Stimulated activated CD8-positive, alpha-beta memory T cell treated with anti-CD3 and anti-CD28 coated beads, Interleukin-4, amount 100 ng/mL, for 4 hours (primary cell): ENCODE data around the gene DMGDH.

Experiments
- DNase-seq, 2 donors: peaks; one replicate each; pipeline ENCODE4 v3.0.0-alpha.2; 2020; ENCODE audit warnings: low read depth in 2 of 2, low spot score in 1 of 2

DMGDH gene

DNA sequence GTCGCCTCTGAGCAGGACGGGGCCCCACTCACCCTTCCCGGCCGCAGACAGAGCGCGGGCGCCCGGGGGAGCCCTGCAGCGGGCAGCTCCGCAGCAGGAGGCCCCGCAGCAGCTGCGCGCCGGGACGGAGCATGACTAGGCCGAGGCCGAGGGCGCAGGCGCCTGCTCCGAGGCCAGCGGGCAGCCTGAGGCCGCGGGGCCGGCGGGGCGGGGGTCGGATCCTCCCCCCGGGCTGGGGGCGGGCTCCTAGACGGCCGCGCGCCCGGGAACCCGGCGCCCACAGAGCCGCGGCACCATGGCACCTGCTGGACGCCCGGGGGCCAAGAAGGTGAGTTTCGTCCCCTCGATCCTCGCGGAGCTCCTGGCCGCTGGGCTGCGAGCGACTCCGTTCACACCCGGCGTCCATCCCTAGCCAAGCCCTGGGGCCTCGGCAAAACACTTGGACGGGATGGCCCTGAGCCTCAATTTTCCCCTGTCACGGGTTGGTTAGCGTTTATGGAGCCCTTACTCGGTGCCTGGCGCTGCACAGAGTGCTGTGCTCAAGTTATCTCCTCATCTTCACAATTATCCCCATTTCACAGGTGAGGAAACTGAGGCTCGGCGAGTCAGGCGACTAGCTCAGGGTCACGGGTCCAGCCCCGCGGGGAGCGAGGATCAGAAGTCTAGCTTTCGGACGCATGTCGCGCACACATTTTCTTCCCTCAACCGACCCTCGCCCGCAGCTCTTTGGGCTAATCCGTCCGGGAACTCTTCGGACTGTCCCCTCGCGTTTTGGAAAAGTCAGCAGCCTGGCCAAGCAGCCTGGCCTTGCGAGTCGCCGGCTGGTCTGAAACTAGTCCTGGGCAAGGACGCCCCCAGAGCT lies at the start of gene DMGDH, which contains the start of gene BHMT2:
Gene DMGDH (minus strand): TSS at position 187 of the 862 bp plus-strand sequence. CDS start 54 bp downstream, at position 133.
Gene BHMT2 (plus strand): TSS at position 280 of the 862 bp plus-strand sequence. CDS start 16 bp downstream, at position 296.
- DNase-seq: no peak

DNA sequence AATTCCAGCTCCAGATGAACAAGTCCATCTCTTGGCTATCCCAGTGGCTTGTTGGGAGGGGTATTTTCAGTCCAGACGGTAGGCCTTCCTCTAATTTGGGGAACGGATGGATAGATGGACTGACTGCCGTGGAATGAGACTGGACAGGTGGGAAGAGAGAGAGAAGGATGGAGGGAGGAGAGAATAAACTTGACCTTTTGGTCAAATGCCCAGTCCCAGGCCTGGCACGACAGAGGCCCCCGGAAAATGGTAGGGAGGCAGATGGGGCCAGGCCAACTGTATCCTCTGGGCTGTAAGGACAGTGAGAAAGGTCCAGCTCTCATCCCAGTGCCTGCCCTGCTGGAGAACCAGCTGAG lies 43.2 kb upstream of the DMGDH start:
- no peak for DNase-seq

DNA sequence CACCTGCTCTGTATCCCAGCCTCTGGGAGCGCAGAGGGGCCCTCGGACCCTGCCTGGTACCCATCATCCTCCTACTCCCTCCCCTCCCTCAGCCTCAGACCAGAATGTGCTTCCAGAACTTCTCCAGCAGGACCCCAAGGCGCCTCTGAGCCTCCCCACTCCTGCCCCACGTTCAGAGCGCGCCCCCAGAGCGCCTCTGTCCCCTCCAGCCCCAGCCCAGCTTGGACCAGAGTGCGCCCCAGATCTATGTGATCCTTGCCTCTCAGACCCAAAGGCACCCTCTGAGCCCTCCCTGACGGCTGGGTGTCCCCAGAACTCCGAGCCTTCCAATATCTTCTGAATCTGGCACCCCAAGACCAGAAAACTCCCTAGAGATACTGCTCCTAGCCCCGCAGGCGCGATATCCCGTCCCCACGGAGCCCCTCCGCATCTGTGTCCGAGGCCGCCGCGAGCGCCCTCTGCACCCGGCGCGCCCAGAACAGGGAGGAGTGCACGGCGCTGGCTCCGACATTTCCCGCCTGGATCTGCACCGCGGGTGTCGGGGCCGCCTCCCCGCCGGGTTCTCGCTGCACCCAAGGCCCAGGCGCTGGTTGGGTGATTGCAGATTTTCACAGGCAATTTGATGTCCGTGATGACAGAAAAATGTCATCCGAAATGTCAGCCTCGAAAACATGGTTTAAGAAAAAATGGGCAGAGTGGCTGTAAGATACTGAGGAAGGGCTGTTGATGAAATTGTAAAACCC lies 42.7 kb upstream of the DMGDH start:
- no peak for DNase-seq

DNA sequence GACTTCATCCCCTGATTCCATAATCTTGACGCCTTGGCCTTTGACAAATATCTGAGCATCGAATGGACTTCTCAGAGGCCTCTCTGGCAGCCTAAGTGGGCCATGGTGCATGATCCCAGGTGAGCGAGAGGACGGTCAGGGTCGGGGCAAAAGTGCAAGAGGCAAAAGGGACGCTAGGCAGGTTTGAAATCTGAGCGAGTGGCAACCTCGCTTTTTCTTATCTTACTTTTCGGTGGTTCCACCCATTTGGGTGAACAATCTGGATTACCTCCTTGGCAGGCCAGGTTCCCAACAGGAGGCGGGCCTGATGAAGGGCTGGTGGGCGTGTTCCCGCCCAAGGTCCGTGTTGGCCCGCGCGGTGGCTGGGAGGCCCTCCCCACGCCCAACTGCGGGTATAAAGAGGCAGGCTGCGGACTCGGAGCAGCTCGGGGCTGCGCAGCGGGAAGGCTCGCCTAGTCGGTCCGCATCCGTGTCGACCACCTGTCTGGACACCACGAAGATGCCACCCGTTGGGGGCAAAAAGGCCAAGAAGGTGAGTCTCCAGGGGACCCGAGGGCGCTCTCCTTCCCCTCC lies 42.0 kb upstream of the DMGDH start, which contains the start of gene BHMT:
Gene BHMT (plus strand): TSS at position 423 of the 573 bp plus-strand sequence. CDS start 77 bp downstream, at position 500.
- no peak for DNase-seq

DNA sequence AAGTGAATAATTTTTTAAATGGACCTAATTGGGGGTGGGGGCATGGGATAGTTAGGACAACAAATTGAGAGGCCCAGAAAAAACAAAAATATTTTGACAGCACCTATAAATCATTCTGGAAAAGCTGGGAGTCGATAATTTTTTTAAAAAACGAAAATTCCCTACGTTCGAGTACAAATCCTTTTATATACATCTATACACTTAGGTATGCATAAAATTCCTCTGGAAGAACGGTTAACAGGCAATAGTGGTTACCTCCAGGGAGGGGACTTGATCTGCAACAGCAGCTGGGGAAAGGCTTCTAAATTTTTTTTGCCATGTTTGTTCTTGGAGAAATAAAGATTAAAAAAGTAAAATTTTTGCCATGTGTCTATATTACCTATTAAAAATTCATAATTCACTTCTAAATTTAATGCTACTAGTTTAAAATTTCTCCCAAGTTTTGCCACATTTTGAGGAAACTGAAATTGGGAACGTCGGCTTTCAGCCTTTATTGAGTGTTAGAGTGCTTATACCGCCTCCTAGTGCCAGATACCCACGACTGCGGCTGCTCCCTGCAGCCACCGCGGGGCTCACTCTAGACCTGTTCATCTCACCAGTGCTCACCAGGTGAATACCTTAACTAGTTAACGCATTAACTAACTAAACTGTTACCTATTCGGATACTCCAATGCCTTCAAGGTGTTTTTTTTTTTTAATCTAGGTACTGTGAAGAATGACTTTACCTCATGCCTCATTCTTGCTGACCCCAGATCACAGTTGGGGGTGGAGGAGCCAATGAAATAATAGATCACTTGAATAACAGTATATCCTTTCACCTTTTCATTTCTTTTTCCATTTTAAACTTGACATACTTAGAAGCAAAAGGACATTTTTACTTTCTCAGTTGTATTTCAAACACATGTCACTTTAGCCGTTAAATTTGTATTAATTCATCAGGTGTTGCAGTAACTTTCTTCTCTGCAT lies 40.3 kb upstream of the DMGDH start:
- no peak for DNase-seq

DNA sequence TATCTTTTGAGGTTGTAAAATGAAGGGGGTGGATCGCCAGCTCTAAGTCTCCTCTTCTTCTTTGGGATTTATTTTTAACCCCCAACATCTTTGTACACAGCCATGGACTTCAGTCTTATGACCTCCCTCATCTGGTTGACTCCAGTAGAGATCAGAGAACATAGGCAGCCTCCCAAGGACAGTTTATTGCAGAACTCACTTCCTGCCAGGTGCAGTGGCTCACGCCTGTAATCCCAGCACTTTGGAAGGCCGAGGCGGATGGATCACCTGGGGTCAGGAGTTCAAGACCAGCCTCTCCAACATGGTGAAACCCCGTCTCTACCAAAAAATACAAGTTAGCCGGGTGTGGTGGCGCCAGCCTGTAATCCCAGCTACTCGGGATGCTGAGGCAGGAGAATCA lies 39.3 kb upstream of the DMGDH start:
- DNase-seq: no peak

DNA sequence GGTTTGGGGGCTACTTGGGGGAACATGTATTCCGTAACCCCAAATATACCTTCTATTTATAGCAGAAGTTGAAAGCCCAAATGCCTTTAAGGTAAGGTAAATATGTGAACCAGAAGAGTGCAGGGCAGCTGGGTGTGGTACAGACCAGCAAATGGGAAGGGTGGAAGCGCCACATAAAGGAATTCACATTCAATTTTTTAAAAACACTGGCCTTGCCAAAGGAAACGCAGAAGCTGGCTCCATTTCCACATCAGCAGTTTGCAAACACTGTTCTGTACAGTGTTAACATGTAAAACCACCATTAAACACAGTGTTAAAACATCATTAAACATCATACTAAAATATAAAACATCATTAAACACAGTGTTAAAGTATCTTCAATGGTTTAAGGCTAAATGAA lies 38.6 kb upstream of the DMGDH start:
- no peak for DNase-seq

DNA sequence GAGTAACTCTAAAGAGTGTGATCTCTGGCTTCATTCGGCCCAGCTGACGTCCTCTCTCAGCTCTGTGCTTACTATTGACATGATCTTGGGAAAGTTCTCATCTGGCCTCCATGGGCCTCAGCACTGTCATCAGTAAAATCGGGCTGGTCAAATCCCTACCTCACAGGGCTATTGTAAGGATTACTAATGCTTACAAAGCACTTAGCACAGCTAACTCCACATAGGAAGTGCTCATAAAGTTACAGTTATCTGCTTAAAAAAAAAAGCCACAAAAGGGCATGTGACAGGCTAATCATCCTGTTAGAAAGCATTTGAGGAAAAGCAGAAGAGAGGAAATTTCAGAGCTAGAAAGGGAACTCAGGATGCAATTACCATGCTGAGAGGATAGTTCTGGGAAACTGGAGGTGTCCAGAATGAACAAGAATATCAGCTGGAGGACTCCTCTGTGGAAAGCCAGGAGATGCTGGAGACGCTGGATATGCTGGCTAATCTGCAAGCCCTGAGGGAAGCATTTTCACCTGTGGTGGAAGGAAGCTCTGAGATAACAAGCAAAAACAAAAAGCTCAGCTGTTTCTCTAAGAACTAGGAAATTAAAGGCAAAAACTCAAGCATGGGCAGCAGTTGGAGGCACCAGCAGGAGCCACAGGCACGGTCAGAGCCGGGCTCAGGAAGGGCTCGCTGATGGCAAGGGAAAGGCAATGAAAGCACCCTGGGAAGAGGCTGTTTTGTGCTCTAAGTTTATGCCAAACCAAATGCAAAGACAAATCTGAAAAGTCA lies 37.7 kb upstream of the DMGDH start:
- DNase-seq: no peak

DNA sequence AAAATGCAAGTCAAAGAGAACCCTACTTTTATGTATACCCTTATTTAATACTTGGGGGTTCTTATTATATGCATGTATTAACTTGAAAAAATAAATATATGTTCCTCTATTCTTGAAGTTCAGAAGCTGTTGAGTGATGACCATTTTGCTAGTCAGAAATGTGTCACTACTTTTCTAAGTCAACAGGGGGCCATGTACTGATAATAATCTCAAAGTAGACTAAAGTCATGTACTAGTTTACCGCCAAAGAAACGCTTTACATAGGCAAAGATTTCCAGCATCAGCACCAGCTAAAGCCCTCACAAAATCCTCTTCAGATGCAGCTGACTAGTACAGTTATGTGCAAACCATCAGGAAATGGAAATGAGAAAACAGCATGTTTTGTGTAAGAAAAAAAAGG lies 36.4 kb upstream of the DMGDH start:
- DNase-seq: no peak

DNA sequence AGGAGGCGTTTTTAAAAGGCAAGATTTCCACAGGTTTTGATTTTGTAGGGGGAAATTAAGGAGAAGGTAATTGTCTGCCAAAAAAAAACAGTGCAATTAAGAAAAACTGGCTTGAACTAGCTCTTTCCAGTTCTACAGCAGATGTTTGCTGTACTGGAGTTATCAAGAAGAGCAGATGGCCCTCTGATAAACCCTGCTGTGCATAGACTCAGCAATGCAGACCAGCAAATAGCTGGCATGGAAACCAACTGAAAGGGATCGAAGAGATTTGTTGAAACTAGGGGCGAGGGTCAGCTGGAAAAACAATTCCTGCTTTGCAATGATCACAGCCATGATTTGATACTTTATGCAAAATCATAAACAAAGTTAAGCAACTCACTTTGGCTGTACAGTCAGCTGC lies 24.3 kb upstream of the DMGDH start:
- DNase-seq: no peak

DNA sequence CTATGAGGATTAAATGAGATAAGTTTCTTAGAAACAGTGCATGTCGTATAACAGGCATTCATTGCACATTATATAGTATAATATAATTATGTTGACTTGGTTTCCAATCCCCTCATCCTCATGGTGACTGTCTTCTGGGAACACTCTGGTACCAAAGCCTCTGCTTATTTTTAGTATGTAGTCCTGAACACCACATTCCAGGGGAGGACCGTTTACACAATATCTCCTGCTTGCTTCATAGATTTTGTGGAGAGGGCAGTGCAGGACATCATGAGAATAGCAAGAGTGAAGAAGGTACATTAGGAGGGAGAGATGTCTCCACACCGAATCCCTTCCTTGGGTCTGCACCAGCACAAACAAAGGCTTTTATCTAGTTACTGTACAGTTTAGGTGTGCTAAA lies 21.6 kb upstream of the DMGDH start:
- DNase-seq: no peak

DNA sequence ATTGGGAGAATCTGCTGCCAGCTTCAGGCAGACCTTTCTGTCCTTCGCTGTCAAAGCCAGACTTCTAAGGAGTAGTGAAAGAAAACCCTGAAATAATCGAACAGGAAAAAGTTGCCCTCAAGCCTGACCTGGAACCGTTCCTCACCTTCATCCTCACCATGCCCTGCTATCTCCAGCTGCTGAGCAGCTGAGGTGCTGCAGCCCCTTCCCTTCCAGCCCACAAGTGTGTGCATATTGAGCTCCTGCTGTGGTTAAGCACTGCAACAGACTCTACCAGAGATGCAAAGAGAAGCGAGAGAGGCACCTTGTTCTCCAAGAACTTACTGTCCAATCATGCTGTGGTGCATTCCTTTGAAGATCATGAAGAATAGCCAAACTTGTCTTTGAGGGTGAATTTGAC lies 19.0 kb upstream of the DMGDH start:
- no peak for DNase-seq

DNA sequence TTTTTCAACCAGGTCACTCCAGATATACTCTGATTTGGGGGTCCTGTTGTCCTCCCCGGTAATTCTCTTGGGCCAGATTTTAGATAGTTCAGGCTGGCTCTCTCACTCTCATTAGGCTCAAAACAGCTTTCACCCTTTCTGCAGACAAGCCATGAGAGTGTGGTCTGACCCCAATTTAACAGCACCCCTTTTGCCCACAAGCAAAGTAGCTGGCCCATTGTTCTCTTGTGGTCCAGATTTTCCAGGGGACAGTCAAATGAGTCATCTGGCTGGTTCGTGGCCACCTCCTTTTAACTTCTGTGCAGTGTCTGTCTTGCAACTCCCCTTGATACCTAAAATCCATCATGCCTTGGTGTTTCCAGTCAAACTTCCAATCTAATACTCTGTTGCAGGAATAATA lies 16.6 kb upstream of the DMGDH start:
- no peak for DNase-seq

DNA sequence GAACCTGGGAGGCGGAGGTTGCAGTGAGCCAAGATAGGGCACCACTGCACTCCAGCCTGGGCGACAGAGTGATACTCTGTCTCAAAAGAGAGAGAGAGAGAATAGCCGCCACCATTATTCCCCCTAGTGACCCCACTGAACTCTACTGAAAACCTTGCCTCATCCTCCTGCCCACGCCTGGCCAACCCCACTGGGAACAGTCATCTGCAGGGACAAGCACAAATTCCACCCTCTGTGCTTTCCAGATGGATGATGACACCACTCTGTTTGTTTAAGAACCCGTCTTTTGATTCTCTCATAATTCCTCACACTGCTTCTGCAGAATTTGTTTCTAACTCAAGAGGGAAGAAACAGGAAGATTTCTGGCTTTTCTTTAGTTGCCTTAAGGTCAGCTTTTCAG lies 12.3 kb upstream of the DMGDH start:
- DNase-seq: no peak

DNA sequence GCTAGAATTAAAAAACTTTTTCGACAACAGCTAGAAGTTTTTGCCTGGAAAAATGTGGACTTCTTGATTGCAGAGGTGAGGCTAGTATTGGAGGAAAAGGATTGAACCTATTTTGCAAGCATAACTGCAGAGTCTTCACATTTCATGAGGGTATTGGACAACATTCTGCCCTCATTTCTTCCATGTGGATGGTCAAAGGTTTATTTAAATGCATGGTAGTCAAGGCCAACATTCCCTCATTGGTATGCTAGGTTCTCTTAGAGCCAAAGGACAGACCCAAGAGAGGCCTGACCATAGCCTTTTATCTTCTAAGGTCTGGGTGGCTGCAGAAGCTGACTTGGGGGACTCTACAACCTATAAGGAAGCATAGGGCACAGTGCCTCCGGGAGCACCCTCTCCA lies 11.3 kb upstream of the DMGDH start:
- no peak for DNase-seq

DNA sequence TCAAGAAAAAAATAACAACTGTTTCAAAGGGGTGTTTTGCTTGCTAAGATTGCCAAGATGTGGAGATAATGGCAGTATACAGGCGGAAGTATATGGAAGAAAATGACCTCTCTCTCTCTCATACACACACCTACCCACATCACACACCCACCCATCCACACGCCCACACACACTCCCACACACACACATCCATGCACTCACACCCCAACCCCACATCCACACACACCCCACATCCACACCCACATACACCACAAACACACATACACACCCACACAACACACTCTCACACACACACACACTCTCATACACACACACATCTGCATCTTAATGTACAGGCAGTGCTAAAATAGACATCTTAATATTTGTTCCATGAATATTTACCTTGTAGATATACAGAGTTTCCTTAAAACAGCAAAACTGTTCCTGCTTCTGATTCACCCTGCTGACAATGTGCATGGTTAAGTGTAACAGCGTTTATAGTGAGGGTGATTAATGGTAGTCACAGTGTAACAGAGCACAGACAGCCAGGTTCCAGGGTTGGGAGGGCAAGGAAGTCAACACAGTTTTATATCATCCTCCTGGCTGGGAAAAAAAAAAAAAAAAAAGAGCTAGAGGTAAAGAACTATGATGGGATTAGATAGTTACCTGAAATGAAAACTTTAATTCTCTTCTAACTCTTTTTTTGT lies 8.3 kb upstream of the DMGDH start:
- DNase-seq: no peak

DNA sequence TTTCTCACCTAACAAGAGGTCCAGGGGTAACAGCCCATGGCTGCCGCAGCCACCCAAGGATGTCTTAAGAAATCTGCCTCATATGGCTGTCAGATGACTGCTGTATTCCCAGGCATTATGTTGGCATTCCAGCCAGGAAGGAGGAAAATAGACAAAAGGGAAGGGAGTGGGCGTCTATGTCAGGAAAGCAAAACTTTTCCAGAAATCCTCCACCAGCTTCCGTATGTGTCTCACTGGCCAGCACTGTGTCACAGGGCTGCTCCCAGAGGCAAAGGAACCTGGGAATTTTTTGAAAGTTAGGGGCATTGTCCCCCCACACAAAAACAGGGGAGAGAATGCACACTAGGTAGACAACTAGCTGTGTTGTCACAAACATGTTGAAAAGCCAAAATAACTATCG lies 7.3 kb upstream of the DMGDH start:
- no peak for DNase-seq

DNA sequence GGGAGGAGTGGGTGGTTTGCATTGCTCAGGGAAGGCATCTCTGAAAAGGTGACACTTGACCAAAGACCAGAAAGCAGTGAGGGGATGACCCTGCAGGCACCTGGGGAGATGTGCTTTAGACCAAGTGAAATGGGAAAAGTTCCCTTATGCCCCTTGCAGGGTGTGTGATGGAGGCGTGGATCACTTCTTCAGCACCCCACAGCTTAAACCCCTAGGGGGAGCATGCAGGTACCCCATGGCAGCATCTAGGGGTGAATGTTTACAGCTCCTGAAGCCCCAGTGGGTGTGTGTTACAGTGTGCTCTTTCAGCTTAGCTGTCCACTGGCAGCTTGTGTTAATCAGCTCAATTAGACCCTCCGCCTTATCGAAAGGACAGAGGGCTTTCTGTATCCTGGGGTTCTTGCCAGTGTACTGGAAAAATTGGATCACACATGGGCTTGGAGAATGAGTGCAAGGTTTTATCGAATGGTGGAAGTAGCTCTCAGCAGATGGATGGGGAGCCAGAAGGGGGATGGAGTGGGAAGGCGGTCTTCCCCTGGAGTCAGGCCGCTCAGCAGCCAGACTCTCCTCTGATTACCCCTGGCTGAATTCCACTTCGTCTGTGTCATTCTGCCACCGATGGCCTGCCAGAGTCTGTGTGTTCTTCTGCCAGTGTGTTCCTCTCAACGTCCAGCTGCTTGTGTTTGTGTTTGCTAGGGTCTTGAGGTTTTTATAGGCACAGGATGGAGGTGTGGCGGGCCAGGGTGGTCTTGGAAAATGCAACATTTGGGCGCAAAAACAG lies 6.4 kb upstream of the DMGDH start:
- no peak for DNase-seq

DNA sequence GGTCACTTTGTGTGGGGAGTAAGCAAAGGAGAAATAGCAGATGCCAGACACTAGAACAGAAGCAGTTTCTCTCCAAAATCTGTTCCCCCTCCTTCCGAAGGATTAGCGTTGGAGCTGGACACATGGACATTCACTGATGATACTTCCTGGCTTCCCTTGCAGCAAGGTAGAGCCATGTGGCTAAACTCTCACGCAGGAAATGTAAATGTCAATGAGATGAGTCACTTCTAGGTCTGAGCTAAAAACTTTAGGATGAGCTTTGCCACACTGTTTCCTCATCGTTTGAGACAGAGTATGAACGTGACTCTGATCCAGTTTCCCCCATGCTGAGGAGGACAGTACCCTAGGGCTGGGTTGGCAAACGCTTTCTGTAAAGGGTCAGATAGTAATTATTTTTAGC lies 5.2 kb upstream of the DMGDH start:
- DNase-seq: no peak
